Activated CD8-positive, alpha-beta T cell treated with anti-CD3 and anti-CD28 coated beads for 36 hours (primary cell): ENCODE measurements around the gene DLG2. TPM values are rescaled to one million over a fixed set of nuclear protein-coding genes. Genes with fewer than 3 reads are reported as not detected.

Experiments
- ATAC-seq: fragments of 200-7000 bp; cut with Tn5 transposase; one replicate; pipeline ENCODE4 v1.10.0; 2021; ENCODE audit warnings: mild to moderate bottlenecking, moderate library complexity
- CTCF ChIA-PET: fragments of 350-600 bp; sonication (Branson Sonifier 250); formaldehyde crosslinking; loops from one replicate; lab custom pipeline; 2021; ENCODE audit warnings: antibody characterized with exemption; lab: Charles Lee
- POLR2A ChIA-PET: fragments of 350-600 bp; sonication (Branson Sonifier 250); formaldehyde crosslinking; loops from one replicate; lab custom pipeline; 2021; ENCODE audit warnings: antibody characterized with exemption; lab: Charles Lee
- DNase-seq: peaks from one replicate; pipeline ENCODE4 v3.0.0-alpha.2; 2020
- H3K27ac Mint-ChIP-seq: one replicate; pipeline ENCODE4 v1.8.0; 2021; ENCODE audit warnings: mild to moderate bottlenecking, mixed read lengths
- H3K27me3 Mint-ChIP-seq: one replicate; pipeline ENCODE4 v1.8.0; 2021; ENCODE audit warnings: mixed read lengths
- H3K36me3 Mint-ChIP-seq: one replicate; pipeline ENCODE4 v1.8.0; 2021; ENCODE audit warnings: low read depth, mixed read lengths
- H3K4me1 Mint-ChIP-seq: one replicate; pipeline ENCODE4 v1.8.0; 2021; ENCODE audit warnings: low read depth, mixed read lengths
- H3K4me3 Mint-ChIP-seq: one replicate; pipeline ENCODE4 v1.8.0; 2021; ENCODE audit warnings: mild to moderate bottlenecking, moderate library complexity, mixed read lengths
- H3K9me3 Mint-ChIP-seq: one replicate; pipeline ENCODE4 v1.8.0; 2021; ENCODE audit warnings: mixed read lengths
- intact Hi-C: fragments of 100-400 bp; cut with micrococcal nuclease; formaldehyde crosslinking; loops from one replicate; pipeline ENCODE4 v1.10.0; 2022
- total RNA-seq, 2 experiments: library from RNA; stranded (reverse); gene quantifications; one replicate each; pipeline ENCODE4 v1.2.3, GENCODE V29; 2021
- TF ChIP-seq, protein P1 (sequence below): fragments of 200-600 bp; IDR thresholded peaks from one replicate; pipeline ENCODE4 v1.8.0; 2022; ENCODE audit warnings: antibody characterized with exemption, mild to moderate bottlenecking

The DLG2 gene
- total RNA-seq, 2 experiments from 2014 or later = 2.2 to 2.6 TPM

GRCh38 chr11:83543706-83544439 is 2083.3 kb downstream of the DLG2 start:
- TF ChIP-seq, protein P1, sequence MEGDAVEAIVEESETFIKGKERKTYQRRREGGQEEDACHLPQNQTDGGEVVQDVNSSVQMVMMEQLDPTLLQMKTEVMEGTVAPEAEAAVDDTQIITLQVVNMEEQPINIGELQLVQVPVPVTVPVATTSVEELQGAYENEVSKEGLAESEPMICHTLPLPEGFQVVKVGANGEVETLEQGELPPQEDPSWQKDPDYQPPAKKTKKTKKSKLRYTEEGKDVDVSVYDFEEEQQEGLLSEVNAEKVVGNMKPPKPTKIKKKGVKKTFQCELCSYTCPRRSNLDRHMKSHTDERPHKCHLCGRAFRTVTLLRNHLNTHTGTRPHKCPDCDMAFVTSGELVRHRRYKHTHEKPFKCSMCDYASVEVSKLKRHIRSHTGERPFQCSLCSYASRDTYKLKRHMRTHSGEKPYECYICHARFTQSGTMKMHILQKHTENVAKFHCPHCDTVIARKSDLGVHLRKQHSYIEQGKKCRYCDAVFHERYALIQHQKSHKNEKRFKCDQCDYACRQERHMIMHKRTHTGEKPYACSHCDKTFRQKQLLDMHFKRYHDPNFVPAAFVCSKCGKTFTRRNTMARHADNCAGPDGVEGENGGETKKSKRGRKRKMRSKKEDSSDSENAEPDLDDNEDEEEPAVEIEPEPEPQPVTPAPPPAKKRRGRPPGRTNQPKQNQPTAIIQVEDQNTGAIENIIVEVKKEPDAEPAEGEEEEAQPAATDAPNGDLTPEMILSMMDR = no peak
- Mint-ChIP-seq H3K36me3 (no peaks in the 10 kb centered on the region), H3K27ac (no peak overlapping the region), H3K27me3 (no peaks in the 10 kb centered on the region), H3K4me3 (no peak overlapping the region), H3K4me1 (peaks cover 4% of the 10 kb centered on the region), H3K9me3 (no peaks in the 10 kb centered on the region)
- ChIA-PET POLR2A (no interaction called here), CTCF (no interaction called here)
- ATAC-seq (peak; percentile 89), DNase-seq (peak; percentile 2)
- intact Hi-C loops = no loop called here

DNA sequence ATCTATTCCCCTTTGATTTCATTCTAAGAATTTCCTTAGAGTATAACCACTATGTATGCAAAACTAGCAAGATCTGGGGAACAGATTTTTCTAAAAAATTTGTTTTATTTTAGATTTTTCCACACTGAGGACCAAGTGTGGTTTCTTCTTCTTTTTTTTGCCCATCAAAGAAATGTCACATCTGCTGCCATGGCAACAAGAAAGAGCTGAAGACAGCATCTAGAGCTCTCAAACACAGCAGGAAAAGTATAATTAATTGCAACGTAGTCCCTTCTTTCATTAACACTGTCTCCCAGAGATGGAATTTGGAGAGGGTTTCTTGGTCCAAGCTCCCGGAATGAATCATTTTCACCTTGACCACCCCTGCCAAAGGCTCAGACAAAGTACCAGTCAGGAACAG is 2084.3 kb downstream of the DLG2 start:
- intact Hi-C loops = no loop called here
- Mint-ChIP-seq H3K27ac (no peak overlapping the region), H3K27me3 (no peaks in the 10 kb centered on the region), H3K4me1 (peaks cover 4% of the 10 kb centered on the region), H3K36me3 (no peaks in the 10 kb centered on the region), H3K4me3 (no peak overlapping the region), H3K9me3 (no peaks in the 10 kb centered on the region)
- DNase-seq = no peak
- ATAC-seq = no peak
- TF ChIP-seq, protein P1 = no peak
- CTCF ChIA-PET = no interaction called here
- POLR2A ChIA-PET = no interaction called here

- intact Hi-C loops = no loop called here
- ATAC-seq (no peak), DNase-seq (no peak)
- TF ChIP-seq, protein P1 = no peak
- H3K9me3 Mint-ChIP-seq = no peaks in the 10 kb centered on the region
- POLR2A ChIA-PET = no interaction called here
- no peak overlapping the region for H3K27ac Mint-ChIP-seq
- CTCF ChIA-PET = no interaction called here
- H3K27me3 Mint-ChIP-seq = no peaks in the 10 kb centered on the region
- H3K4me3 Mint-ChIP-seq = no peak overlapping the region
- peaks cover 4% of the 10 kb centered on the region for H3K4me1 Mint-ChIP-seq
- no peaks in the 10 kb centered on the region for H3K36me3 Mint-ChIP-seq
These were observed 2086.4 kb downstream of the DLG2 start for GRCh38 chr11:83540728-83541127.

DNA sequence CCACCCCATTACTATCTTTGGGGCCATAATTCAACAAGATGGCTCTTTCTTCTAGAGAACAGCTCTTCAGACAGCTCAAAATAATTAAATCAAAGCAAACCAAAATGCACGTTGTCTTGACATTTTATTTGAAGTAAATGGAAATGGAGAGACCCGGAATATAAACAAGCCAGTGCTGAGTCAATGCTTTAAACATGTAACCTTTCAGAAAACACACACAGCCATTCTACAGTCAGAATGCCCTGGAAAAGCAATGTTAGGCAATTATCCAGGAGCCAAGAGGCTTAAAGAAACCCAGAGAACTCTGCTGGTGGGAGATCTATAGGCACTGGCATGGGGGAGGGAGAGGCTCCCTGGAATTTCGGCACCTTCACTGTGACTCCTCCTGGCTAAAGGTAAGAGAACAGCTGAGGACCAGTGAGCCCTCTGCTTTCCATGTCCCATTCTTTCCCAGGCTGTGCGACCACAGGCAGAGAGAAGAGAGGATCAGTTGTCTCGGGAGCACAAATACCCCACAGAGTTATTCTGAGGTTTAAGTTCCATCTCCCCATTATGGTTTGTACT is 2086.9 kb downstream of the DLG2 start:
- Mint-ChIP-seq H3K9me3 (no peaks in the 10 kb centered on the region), H3K27ac (no peak overlapping the region), H3K4me1 (peaks cover 4% of the 10 kb centered on the region), H3K36me3 (no peaks in the 10 kb centered on the region), H3K4me3 (no peak overlapping the region), H3K27me3 (no peaks in the 10 kb centered on the region)
- CTCF ChIA-PET = no interaction called here
- intact Hi-C loops = no loop called here
- ATAC-seq (no peak), DNase-seq (no peak)
- POLR2A ChIA-PET = no interaction called here
- TF ChIP-seq, protein P1 = no peak

DNA sequence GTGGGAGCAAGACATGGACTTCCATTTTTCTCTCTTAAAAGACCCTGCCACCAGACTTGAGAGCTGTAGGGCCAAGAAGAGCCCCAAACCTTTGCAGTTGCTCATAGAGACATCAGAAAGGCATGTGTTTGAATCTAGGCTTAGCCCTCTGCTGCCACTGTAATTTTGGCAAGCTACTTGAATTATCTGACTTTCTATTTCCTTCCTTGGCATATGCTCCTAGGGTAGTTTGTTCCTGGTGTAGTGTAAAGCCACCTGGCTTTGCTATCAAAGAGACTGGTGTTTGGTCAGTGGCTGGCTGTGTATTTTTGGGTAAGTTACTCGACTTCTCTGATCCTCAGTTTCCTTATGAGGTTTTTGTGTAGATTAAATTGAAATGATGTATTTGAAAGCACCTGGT is 2088.9 kb downstream of the DLG2 start:
- ATAC-seq (no peak), DNase-seq (no peak)
- Mint-ChIP-seq H3K4me1 (no peaks in the 10 kb centered on the region), H3K27ac (no peak overlapping the region), H3K36me3 (no peaks in the 10 kb centered on the region), H3K27me3 (peaks cover 2% of the 10 kb centered on the region), H3K9me3 (no peaks in the 10 kb centered on the region), H3K4me3 (no peak overlapping the region)
- ChIA-PET POLR2A (no interaction called here), CTCF (no interaction called here)
- TF ChIP-seq, protein P1 = no peak
- intact Hi-C loops = no loop called here
